Astrocyte (in vitro differentiated cells and primary cell): ENCODE measurements around the gene GBF1. TPM values are rescaled to one million over a fixed set of nuclear protein-coding genes. Genes with fewer than 3 reads are reported as not detected.

ENCODE experiments used
- DNase-seq: peaks from one replicate; pipeline ENCODE4 v3.0.0-alpha.2; 2010; ENCODE audit warnings: low read depth
- FAIRE-seq: peaks from 2 replicates; lab custom pipeline; 2011; peaks lifted over from hg19 to GRCh38; lab: Jason Lieb, UNC
- H2AFZ ChIP-seq: 2 replicates; pipeline ENCODE4 v1.6.0; 2012; ENCODE audit warnings: low read depth, low read length, inconsistent platforms
- H3K27ac ChIP-seq: 2 replicates; pipeline ENCODE4 v1.5.1; 2011; ENCODE audit warnings: low read depth, low read length, inconsistent platforms
- H3K27me3 ChIP-seq: 2 replicates; pipeline ENCODE4 v1.6.0; 2011; ENCODE audit warnings: low read length, inconsistent platforms; ENCODE audit not compliant: insufficient read depth
- H3K36me3 ChIP-seq: 2 replicates; pipeline ENCODE4 v1.5.1; 2011; ENCODE audit warnings: low read length, inconsistent platforms; ENCODE audit not compliant: insufficient read depth
- H3K4me1 ChIP-seq: 2 replicates; pipeline ENCODE4 v1.5.1; 2011; ENCODE audit warnings: low read length, inconsistent platforms; ENCODE audit not compliant: insufficient read depth
- H3K4me2 ChIP-seq: 2 replicates; pipeline ENCODE4 v1.6.0; 2012; ENCODE audit warnings: low read length, inconsistent platforms
- H3K4me3 ChIP-seq: 2 replicates; pipeline ENCODE4 v1.5.1; 2011; ENCODE audit warnings: low read depth, mild to moderate bottlenecking, low read length, inconsistent platforms; ENCODE audit not compliant: insufficient read depth
- H3K79me2 ChIP-seq: 2 replicates; pipeline ENCODE4 v1.6.0; 2012; ENCODE audit warnings: mild to moderate bottlenecking, low read length, inconsistent platforms; ENCODE audit not compliant: insufficient read depth
- H3K9ac ChIP-seq: 2 replicates; pipeline ENCODE4 v1.6.0; 2012; ENCODE audit warnings: mild to moderate bottlenecking, low read length, inconsistent platforms
- H3K9me3 ChIP-seq: 2 replicates; pipeline ENCODE4 v1.5.1; 2012; ENCODE audit warnings: low read depth, mild to moderate bottlenecking, low read length, inconsistent platforms; ENCODE audit not compliant: insufficient read depth
- H4K20me1 ChIP-seq: 2 replicates; pipeline ENCODE4 v1.6.0; 2012; ENCODE audit warnings: low read length, inconsistent platforms; ENCODE audit not compliant: insufficient read depth
- H3K27ac Mint-ChIP-seq: one replicate; pipeline ENCODE4 v1.8.0; 2021; ENCODE audit warnings: mild to moderate bottlenecking, mixed read lengths; ENCODE audit not compliant: unreplicated experiment
- H3K27me3 Mint-ChIP-seq: one replicate; pipeline ENCODE4 v1.8.0; 2021; ENCODE audit warnings: low read depth, mixed read lengths; ENCODE audit not compliant: unreplicated experiment
- H3K36me3 Mint-ChIP-seq: one replicate; pipeline ENCODE4 v1.8.0; 2021; ENCODE audit warnings: low read depth, mixed read lengths; ENCODE audit not compliant: unreplicated experiment
- H3K4me1 Mint-ChIP-seq: one replicate; pipeline ENCODE4 v1.8.0; 2021; ENCODE audit warnings: low read depth, mixed read lengths; ENCODE audit not compliant: unreplicated experiment
- H3K4me3 Mint-ChIP-seq: one replicate; pipeline ENCODE4 v1.8.0; 2021; ENCODE audit warnings: mild to moderate bottlenecking, moderate library complexity, mixed read lengths; ENCODE audit not compliant: unreplicated experiment
- H3K9me3 Mint-ChIP-seq: one replicate; pipeline ENCODE4 v1.8.0; 2021; ENCODE audit warnings: mild to moderate bottlenecking, mixed read lengths; ENCODE audit not compliant: unreplicated experiment
- CTCF ChIP-seq: IDR thresholded peaks from 2 replicates; pipeline ENCODE4 v1.5.1; 2011; ENCODE audit warnings: low read depth, mild to moderate bottlenecking, inconsistent platforms, low read length, moderate library complexity; ENCODE audit not compliant: insufficient read depth
- EZH2 ChIP-seq: IDR thresholded peaks from 2 replicates; pipeline ENCODE4 v1.6.1; 2012; ENCODE audit warnings: mild to moderate bottlenecking, low read length, inconsistent platforms; ENCODE audit not compliant: insufficient read depth
- total RNA-seq: library from RNA; stranded (reverse); gene quantifications from 2 replicates; pipeline ENCODE4 v1.2.1, GENCODE V29; 2021

Gene GBF1
- total RNA-seq, 1 donor from 2014 or later: 72.8 TPM

DNA sequence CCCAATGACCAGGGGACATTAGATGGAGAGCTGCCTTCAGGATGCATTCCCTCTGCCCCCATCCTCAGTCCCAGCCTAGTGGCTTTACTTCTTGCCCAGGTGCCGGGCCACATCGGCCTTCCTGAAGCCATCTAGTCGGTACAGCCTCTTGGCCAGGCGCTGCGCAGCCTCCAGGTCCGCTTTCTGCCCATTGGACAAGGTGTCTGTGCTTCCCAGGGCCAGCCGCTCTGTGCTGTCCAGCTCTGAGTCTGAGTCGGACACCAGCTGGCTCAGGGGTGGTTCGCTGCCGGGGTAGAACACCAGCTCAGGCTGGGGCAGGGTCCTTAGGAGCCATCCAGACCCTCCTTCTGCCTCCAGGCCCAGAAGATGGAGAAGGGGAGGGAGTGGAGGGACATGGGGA lies 167.0 kb downstream of the GBF1 start:
- peaks cover 12% of the 10 kb centered on the region for H3K4me1 Mint-ChIP-seq
- TF ChIP-seq EZH2: no peak
- TF ChIP-seq CTCF: no peak
- H3K4me3 Mint-ChIP-seq: no peak overlapping the region
- H3K9me3 Mint-ChIP-seq: no peaks in the 10 kb centered on the region
- no peak for DNase-seq
- H3K27me3 Mint-ChIP-seq: peaks cover 34% of the 10 kb centered on the region
- peaks cover 9% of the 10 kb centered on the region for H4K20me1 ChIP-seq
- no peak overlapping the region for H3K4me2 ChIP-seq
- H3K27ac Mint-ChIP-seq: no peak overlapping the region
- H3K79me2 ChIP-seq: no peaks in the 10 kb centered on the region
- H3K36me3 ChIP-seq: no peaks in the 10 kb centered on the region
- H2AFZ ChIP-seq: no peak overlapping the region
- H3K27me3 ChIP-seq: peaks cover 21% of the 10 kb centered on the region
- no peak overlapping the region for H3K27ac ChIP-seq
- H3K9me3 ChIP-seq: no peaks in the 10 kb centered on the region
- H3K36me3 Mint-ChIP-seq: peaks cover 3% of the 10 kb centered on the region
- H3K4me3 ChIP-seq: no peak overlapping the region
- FAIRE-seq: no peak
- no peak overlapping the region for H3K9ac ChIP-seq
- H3K4me1 ChIP-seq: peaks cover 3% of the 10 kb centered on the region

- H3K4me1 Mint-ChIP-seq: peaks cover 12% of the 10 kb centered on the region
- no peaks in the 10 kb centered on the region for H3K9me3 Mint-ChIP-seq
- FAIRE-seq (no peak), DNase-seq (no peak)
- Histone ChIP-seq H3K4me2 (no peak overlapping the region), H3K9me3 (no peaks in the 10 kb centered on the region), H2AFZ (no peak overlapping the region), H3K27ac (no peak overlapping the region), H3K79me2 (no peaks in the 10 kb centered on the region), H3K27me3 (peaks cover 26% of the 10 kb centered on the region), H3K9ac (no peak overlapping the region), H3K36me3 (no peaks in the 10 kb centered on the region), H3K4me1 (peaks cover 3% of the 10 kb centered on the region), H4K20me1 (peaks cover 3% of the 10 kb centered on the region), H3K4me3 (no peak overlapping the region)
- H3K36me3 Mint-ChIP-seq: peaks cover 3% of the 10 kb centered on the region
- TF ChIP-seq CTCF (no peak), EZH2 (no peak)
- H3K27me3 Mint-ChIP-seq: peaks cover 39% of the 10 kb centered on the region
- H3K4me3 Mint-ChIP-seq: no peak overlapping the region
- no peak overlapping the region for H3K27ac Mint-ChIP-seq
These were observed 167.8 kb downstream of the GBF1 start for GRCh38 chr10:102413053-102413705.

- peaks cover 28% of the 10 kb centered on the region for H3K27me3 ChIP-seq
- DNase-seq (no peak), FAIRE-seq (no peak)
- no peak overlapping the region for H3K9ac ChIP-seq
- H3K4me3 ChIP-seq: no peak overlapping the region
- no peak overlapping the region for H3K27ac ChIP-seq
- no peaks in the 10 kb centered on the region for H3K79me2 ChIP-seq
- no peak overlapping the region for H2AFZ ChIP-seq
- no peaks in the 10 kb centered on the region for H3K9me3 Mint-ChIP-seq
- H3K27me3 Mint-ChIP-seq: peaks cover 39% of the 10 kb centered on the region
- H3K4me1 Mint-ChIP-seq: peaks cover 12% of the 10 kb centered on the region
- H3K9me3 ChIP-seq: no peaks in the 10 kb centered on the region
- TF ChIP-seq EZH2 (no peak), CTCF (no peak)
- H4K20me1 ChIP-seq: no peaks in the 10 kb centered on the region
- peaks cover 3% of the 10 kb centered on the region for H3K36me3 Mint-ChIP-seq
- no peak overlapping the region for H3K4me2 ChIP-seq
- peaks cover 3% of the 10 kb centered on the region for H3K4me1 ChIP-seq
- no peak overlapping the region for H3K27ac Mint-ChIP-seq
- H3K36me3 ChIP-seq: no peaks in the 10 kb centered on the region
- H3K4me3 Mint-ChIP-seq: no peak overlapping the region
These were observed 168.7 kb downstream of the GBF1 start for GRCh38 chr10:102413806-102414561.
